Neural cell (in vitro differentiated cells): ENCODE results near the gene PPP1R2B.

Source experiments
- EP300 ChIP-seq: fragments of 450-650 bp; conservative IDR thresholded peaks from 2 replicates; pipeline ENCODE4 v1.6.1; 2014; ENCODE audit warnings: antibody characterized with exemption, mild to moderate bottlenecking, moderate library complexity; ENCODE audit not compliant: poor library complexity, severe bottlenecking
- EZH2 ChIP-seq: fragments of 200-600, 300-800 bp; shearing (Covaris generic), sonication (generic); IDR thresholded peaks from 2 replicates; pipeline ENCODE4 v1.6.1; 2014; ENCODE audit warnings: antibody characterized with exemption, low read length, borderline replicate concordance, mild to moderate bottlenecking; ENCODE audit not compliant: insufficient read depth, poor library complexity, severe bottlenecking
- MXI1 ChIP-seq: fragments of 450-650 bp; conservative IDR thresholded peaks from 2 replicates; pipeline ENCODE4 v1.6.1; 2014; ENCODE audit warnings: antibody characterized with exemption, mild to moderate bottlenecking; ENCODE audit not compliant: poor library complexity, severe bottlenecking
- POLR2AphosphoS5 ChIP-seq: IDR thresholded peaks from 2 replicates; pipeline ENCODE4 v1.6.1; 2012
- RAD21 ChIP-seq: fragments of 450-650 bp; conservative IDR thresholded peaks from 2 replicates; pipeline ENCODE4 v1.6.1; 2014; ENCODE audit warnings: antibody characterized with exemption, mild to moderate bottlenecking, moderate library complexity
- SMC3 ChIP-seq: fragments of 450-650 bp; conservative IDR thresholded peaks from 2 replicates; pipeline ENCODE4 v1.6.1; 2014; ENCODE audit warnings: antibody characterized with exemption, mild to moderate bottlenecking, moderate library complexity; ENCODE audit not compliant: poor library complexity
- TAF1 ChIP-seq: IDR thresholded peaks from 2 replicates; pipeline ENCODE4 v1.6.1; 2012; ENCODE audit warnings: low read depth
- TF ChIP-seq, protein P1 (sequence below): fragments of 450-650 bp; IDR thresholded peaks from 2 replicates; pipeline ENCODE4 v1.5.1; 2014; ENCODE audit warnings: antibody characterized with exemption, mild to moderate bottlenecking, moderate library complexity; ENCODE audit not compliant: poor library complexity, severe bottlenecking
- TF ChIP-seq, protein P2 (sequence below): IDR thresholded peaks from 2 replicates; pipeline ENCODE4 v1.6.1; 2012; ENCODE audit warnings: borderline replicate concordance

- TF ChIP-seq, protein P1, sequence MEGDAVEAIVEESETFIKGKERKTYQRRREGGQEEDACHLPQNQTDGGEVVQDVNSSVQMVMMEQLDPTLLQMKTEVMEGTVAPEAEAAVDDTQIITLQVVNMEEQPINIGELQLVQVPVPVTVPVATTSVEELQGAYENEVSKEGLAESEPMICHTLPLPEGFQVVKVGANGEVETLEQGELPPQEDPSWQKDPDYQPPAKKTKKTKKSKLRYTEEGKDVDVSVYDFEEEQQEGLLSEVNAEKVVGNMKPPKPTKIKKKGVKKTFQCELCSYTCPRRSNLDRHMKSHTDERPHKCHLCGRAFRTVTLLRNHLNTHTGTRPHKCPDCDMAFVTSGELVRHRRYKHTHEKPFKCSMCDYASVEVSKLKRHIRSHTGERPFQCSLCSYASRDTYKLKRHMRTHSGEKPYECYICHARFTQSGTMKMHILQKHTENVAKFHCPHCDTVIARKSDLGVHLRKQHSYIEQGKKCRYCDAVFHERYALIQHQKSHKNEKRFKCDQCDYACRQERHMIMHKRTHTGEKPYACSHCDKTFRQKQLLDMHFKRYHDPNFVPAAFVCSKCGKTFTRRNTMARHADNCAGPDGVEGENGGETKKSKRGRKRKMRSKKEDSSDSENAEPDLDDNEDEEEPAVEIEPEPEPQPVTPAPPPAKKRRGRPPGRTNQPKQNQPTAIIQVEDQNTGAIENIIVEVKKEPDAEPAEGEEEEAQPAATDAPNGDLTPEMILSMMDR = no peak
- TF ChIP-seq POLR2AphosphoS5 = no peak
- TF ChIP-seq SMC3 = no peak
- TF ChIP-seq EZH2 = no peak
- TF ChIP-seq EP300 = no peak
- TF ChIP-seq TAF1 = no peak
- TF ChIP-seq RAD21 = no peak
- TF ChIP-seq MXI1 = no peak
- TF ChIP-seq, protein P2, sequence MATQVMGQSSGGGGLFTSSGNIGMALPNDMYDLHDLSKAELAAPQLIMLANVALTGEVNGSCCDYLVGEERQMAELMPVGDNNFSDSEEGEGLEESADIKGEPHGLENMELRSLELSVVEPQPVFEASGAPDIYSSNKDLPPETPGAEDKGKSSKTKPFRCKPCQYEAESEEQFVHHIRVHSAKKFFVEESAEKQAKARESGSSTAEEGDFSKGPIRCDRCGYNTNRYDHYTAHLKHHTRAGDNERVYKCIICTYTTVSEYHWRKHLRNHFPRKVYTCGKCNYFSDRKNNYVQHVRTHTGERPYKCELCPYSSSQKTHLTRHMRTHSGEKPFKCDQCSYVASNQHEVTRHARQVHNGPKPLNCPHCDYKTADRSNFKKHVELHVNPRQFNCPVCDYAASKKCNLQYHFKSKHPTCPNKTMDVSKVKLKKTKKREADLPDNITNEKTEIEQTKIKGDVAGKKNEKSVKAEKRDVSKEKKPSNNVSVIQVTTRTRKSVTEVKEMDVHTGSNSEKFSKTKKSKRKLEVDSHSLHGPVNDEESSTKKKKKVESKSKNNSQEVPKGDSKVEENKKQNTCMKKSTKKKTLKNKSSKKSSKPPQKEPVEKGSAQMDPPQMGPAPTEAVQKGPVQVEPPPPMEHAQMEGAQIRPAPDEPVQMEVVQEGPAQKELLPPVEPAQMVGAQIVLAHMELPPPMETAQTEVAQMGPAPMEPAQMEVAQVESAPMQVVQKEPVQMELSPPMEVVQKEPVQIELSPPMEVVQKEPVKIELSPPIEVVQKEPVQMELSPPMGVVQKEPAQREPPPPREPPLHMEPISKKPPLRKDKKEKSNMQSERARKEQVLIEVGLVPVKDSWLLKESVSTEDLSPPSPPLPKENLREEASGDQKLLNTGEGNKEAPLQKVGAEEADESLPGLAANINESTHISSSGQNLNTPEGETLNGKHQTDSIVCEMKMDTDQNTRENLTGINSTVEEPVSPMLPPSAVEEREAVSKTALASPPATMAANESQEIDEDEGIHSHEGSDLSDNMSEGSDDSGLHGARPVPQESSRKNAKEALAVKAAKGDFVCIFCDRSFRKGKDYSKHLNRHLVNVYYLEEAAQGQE = no peak
Observed at GRCh38 chr5:156879665-156880285, 29.7 kb downstream of the PPP1R2B start.
